ENCODE measurements around the gene MEGF10. TPM values are rescaled to one million over a fixed set of nuclear protein-coding genes. Genes with fewer than 3 reads are reported as not detected.

Gene MEGF10
- total RNA-seq, 1 experiment from 2014 or later: not detected

GRCh38 chr5:127419683-127420257 is 129.2 kb downstream of the MEGF10 start:
- Histone ChIP-seq H3K9me3 (no peaks in the 10 kb centered on the region), H3K4me1 (peaks cover under 1% of the 10 kb centered on the region), H3K27me3 (replicated peaks; ENCODE audit: control insufficient read depth, insufficient read depth, low read length) (no peaks in the 10 kb centered on the region), H3K4me3 (ENCODE audit: low read depth, low read length) (no peak overlapping the region), H3K36me3 (ENCODE audit: control insufficient read depth, insufficient read depth, low read length) (no peaks in the 10 kb centered on the region)
- POLR2A ChIA-PET: no interaction called here
- intact Hi-C loops (cut with micrococcal nuclease; ENCODE audit: unreplicated experiment): no loop called here
- Mint-ChIP-seq H3K27me3 (ENCODE audit: insufficient read depth, unreplicated experiment) (peaks cover 9% of the 10 kb centered on the region), H3K36me3 (ENCODE audit: insufficient read depth, unreplicated experiment) (no peaks in the 10 kb centered on the region), H3K4me1 (ENCODE audit: low read depth, unreplicated experiment) (no peaks in the 10 kb centered on the region), H3K4me3 (ENCODE audit: unreplicated experiment) (no peak overlapping the region), H3K27ac (ENCODE audit: unreplicated experiment) (no peak overlapping the region), H3K9me3 (ENCODE audit: unreplicated experiment) (no peaks in the 10 kb centered on the region)
- no peak for DNase-seq
- BruUV-seq (replicated peaks): no TSS peak
- no peak for TF ChIP-seq CTCF (IDR thresholded peaks at IDR 0.05; ENCODE audit: insufficient read depth in 1 of 2, low read depth in 1 of 2, low read length in 1 of 2, severe bottlenecking in 1 of 2, unreplicated experiment in 1 of 2)
- CTCF ChIA-PET: no interaction called here

- no peak overlapping the region for H3K4me3 ChIP-seq (ENCODE audit: low read depth, low read length)
- intact Hi-C loops (cut with micrococcal nuclease; ENCODE audit: unreplicated experiment): no loop called here
- ChIA-PET CTCF (interaction anchor here (0.6 kb wide), 1 partner anchor 70 kb away, joined by 5 read pairs; no protein-coding TSS in a partner anchor), POLR2A (no interaction called here)
- no peak for DNase-seq
- Mint-ChIP-seq H3K27me3 (ENCODE audit: insufficient read depth, unreplicated experiment) (peaks cover 4% of the 10 kb centered on the region), H3K36me3 (ENCODE audit: insufficient read depth, unreplicated experiment) (no peaks in the 10 kb centered on the region), H3K27ac (ENCODE audit: unreplicated experiment) (no peak overlapping the region), H3K4me3 (ENCODE audit: unreplicated experiment) (no peak overlapping the region), H3K4me1 (ENCODE audit: low read depth, unreplicated experiment) (no peaks in the 10 kb centered on the region), H3K9me3 (ENCODE audit: unreplicated experiment) (no peaks in the 10 kb centered on the region)
- H3K4me1 ChIP-seq: peaks cover 6% of the 10 kb centered on the region
- no peaks in the 10 kb centered on the region for H3K9me3 ChIP-seq
- BruUV-seq (replicated peaks): no TSS peak
- TF ChIP-seq CTCF (IDR thresholded peaks at IDR 0.05; ENCODE audit: insufficient read depth in 1 of 2, low read depth in 1 of 2, low read length in 1 of 2, severe bottlenecking in 1 of 2, unreplicated experiment in 1 of 2): no peak
- H3K27me3 ChIP-seq (replicated peaks; ENCODE audit: control insufficient read depth, insufficient read depth, low read length): no peaks in the 10 kb centered on the region
- H3K36me3 ChIP-seq (ENCODE audit: control insufficient read depth, insufficient read depth, low read length): no peaks in the 10 kb centered on the region
These were observed 130.2 kb downstream of the MEGF10 start for GRCh38 chr5:127420758-127421157.

DNA sequence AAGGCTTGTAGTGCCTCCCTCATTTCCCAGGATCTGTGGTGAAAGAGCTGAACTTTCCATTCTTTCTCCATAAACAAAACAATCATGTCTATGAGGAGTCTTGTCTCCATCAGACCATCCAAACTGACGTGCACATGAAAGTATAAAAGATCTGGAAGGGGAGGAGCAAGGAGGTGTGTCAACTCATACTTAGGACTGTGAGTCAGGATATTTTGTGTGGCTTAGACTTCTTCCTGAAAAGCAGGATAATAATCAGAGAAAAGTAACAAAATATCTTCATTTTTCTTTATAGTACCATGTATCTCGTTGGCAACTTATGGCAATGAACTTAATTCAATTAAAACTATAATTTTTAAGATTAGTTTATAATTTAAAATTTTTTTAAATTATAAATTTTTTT is 130.9 kb downstream of the MEGF10 start:
- no peaks in the 10 kb centered on the region for H3K9me3 Mint-ChIP-seq (ENCODE audit: unreplicated experiment)
- POLR2A ChIA-PET: no interaction called here
- no peaks in the 10 kb centered on the region for H3K27me3 ChIP-seq (replicated peaks; ENCODE audit: control insufficient read depth, insufficient read depth, low read length)
- intact Hi-C loops (cut with micrococcal nuclease; ENCODE audit: unreplicated experiment): no loop called here
- H3K4me3 ChIP-seq (ENCODE audit: low read depth, low read length): no peak overlapping the region
- H3K4me1 Mint-ChIP-seq (ENCODE audit: low read depth, unreplicated experiment): no peaks in the 10 kb centered on the region
- no peak for DNase-seq
- no peak for TF ChIP-seq CTCF (IDR thresholded peaks at IDR 0.05; ENCODE audit: insufficient read depth in 1 of 2, low read depth in 1 of 2, low read length in 1 of 2, severe bottlenecking in 1 of 2, unreplicated experiment in 1 of 2)
- H3K9me3 ChIP-seq: no peaks in the 10 kb centered on the region
- peaks cover 6% of the 10 kb centered on the region for H3K4me1 ChIP-seq
- no peaks in the 10 kb centered on the region for H3K36me3 Mint-ChIP-seq (ENCODE audit: insufficient read depth, unreplicated experiment)
- H3K4me3 Mint-ChIP-seq (ENCODE audit: unreplicated experiment): no peak overlapping the region
- no TSS peak for BruUV-seq (replicated peaks)
- no peaks in the 10 kb centered on the region for H3K36me3 ChIP-seq (ENCODE audit: control insufficient read depth, insufficient read depth, low read length)
- no peak overlapping the region for H3K27ac Mint-ChIP-seq (ENCODE audit: unreplicated experiment)
- CTCF ChIA-PET: interaction anchor here (0.6 kb wide), 1 partner anchor 69 kb away, joined by 5 read pairs; no protein-coding TSS in a partner anchor
- H3K27me3 Mint-ChIP-seq (ENCODE audit: insufficient read depth, unreplicated experiment): peaks cover 4% of the 10 kb centered on the region

Data from Caco-2 (cell line).